Measurements from ENCODE around the gene PTGIR. TPM values are rescaled to one million over a fixed set of nuclear protein-coding genes. Genes with fewer than 3 reads are reported as not detected.

PTGIR gene
- polyA plus RNA-seq, 3 donors from 2014 or later, result 0.14 to 0.52 TPM; not detected in 1

Other genes starting within 250 kb of the PTGIR start
- gene CCDC8, start 211.5 kb downstream of the PTGIR start, polyA plus RNA-seq, result not detected
- under 1 TPM in 1 of 3 donors, not detected in 2; 0.04 TPM for gene PNMA8C, start 196.2 kb downstream of the PTGIR start, polyA plus RNA-seq
- not detected for gene PNMA8A, start 153.5 kb downstream of the PTGIR start, polyA plus RNA-seq
- gene PNMA8B, start 129.2 kb downstream of the PTGIR start, polyA plus RNA-seq, result not detected
- gene CALM3, start 23.8 kb downstream of the PTGIR start, polyA plus RNA-seq, result 100 to 1,000 TPM; 151 to 185 (median 178) TPM
- not detected for gene GNG8, start 11.1 kb upstream of the PTGIR start, polyA plus RNA-seq
- gene DACT3, start 36.1 kb upstream of the PTGIR start, polyA plus RNA-seq, result not detected
- 100 to 1,000 TPM in 1 of 3 donors, 10 to 100 TPM in 2; 36.3 to 116 (median 36.3) TPM for gene PRKD2, start 92.0 kb upstream of the PTGIR start, polyA plus RNA-seq
- gene FKRP, start 121.0 kb upstream of the PTGIR start, polyA plus RNA-seq, result 1 to 10 TPM in 2 of 3 donors, not detected in 1; 2.2 to 5.4 TPM
- gene STRN4, start 121.4 kb upstream of the PTGIR start, polyA plus RNA-seq, result 10 to 100 TPM in 2 of 3 donors, 1 to 10 TPM in 1; 8.8 to 26.8 (median 10.8) TPM
- 10 to 100 TPM; 17.4 to 37.7 (median 32.6) TPM for gene SLC1A5, start 163.5 kb upstream of the PTGIR start, polyA plus RNA-seq
- gene AP2S1, start 225.8 kb upstream of the PTGIR start, polyA plus RNA-seq, result 100 to 1,000 TPM in 1 of 3 donors, 10 to 100 TPM in 2; 86.8 to 116 (median 90.3) TPM
- gene ARHGAP35, start 235.9 kb upstream of the PTGIR start, polyA plus RNA-seq, result 1 to 10 TPM; 1.5 to 6.9 (median 2.7) TPM

All from immature natural killer cell (primary cell).